Adrenal gland (tissue), 12 donors: Measurements from ENCODE around the gene HIC1. TPM values are rescaled to one million over a fixed set of nuclear protein-coding genes. Genes with fewer than 3 reads are reported as not detected.

Experiments
- DNase-seq, 7 donors: peaks; one replicate each; pipeline ENCODE4 v3.0.0-alpha.2; 2019 to 2020
- H3K27ac ChIP-seq, 5 donors: fragments of 200-600 bp; sonication (generic) in 4 of 5; 1 replicate in 3 of 5; 2 replicates in 2 of 5; pipeline versions ENCODE4 v1.5.1 to v1.8.0; 2016 to 2020; ENCODE audit warnings: mild to moderate bottlenecking in 1 of 5
- H3K27me3 ChIP-seq: fragments of 200-600 bp; 2 replicates; pipeline ENCODE4 v1.8.0; 2021
- H3K36me3 ChIP-seq, 2 donors: fragments of 200-600 bp; replicated peaks in 1 of 2; 1 replicate in 1 of 2; 2 replicates in 1 of 2; pipeline versions ENCODE4 v1.5.1 to v1.8.0; 2018 to 2022
- H3K4me1 ChIP-seq, 2 donors: fragments of 200-600 bp; replicated peaks in 1 of 2; 1 replicate in 1 of 2; 2 replicates in 1 of 2; pipeline versions ENCODE4 v1.5.1 to v1.8.0; 2018 to 2021
- H3K4me3 ChIP-seq, 4 donors: fragments of 200-600 bp; sonication (generic) in 3 of 4; one replicate each; pipeline ENCODE4 v1.5.1; 2016 to 2018
- H3K9me3 ChIP-seq, 3 donors: fragments of 200-600 bp; sonication (generic) in 1 of 3; replicated peaks in 1 of 3; 1 replicate in 2 of 3; 2 replicates in 1 of 3; pipeline versions ENCODE4 v1.5.1 to v1.8.0; 2016 to 2021
- CTCF ChIP-seq, 6 experiments: fragments of 450-650 bp in 4 of 6; fragments of 200-600 bp in 2 of 6; sonication (generic) in 1 of 6; IDR thresholded peaks; 1 replicate in 5 of 6; 2 replicates in 1 of 6; pipeline versions ENCODE4 v1.5.1 to v1.8.0; 2016 to 2021; ENCODE audit warnings: antibody characterized with exemption in 6 of 6, mild to moderate bottlenecking in 2 of 6, moderate library complexity in 1 of 6
- POLR2A ChIP-seq, 2 donors: fragments of 450-650 bp; IDR thresholded peaks; one replicate each; pipeline ENCODE4 v1.6.1; 2017; ENCODE audit warnings: antibody characterized with exemption in 2 of 2, mild to moderate bottlenecking in 2 of 2, moderate library complexity in 1 of 2
- WGBS, 4 donors: extraction: QIAGEN DNeasy Blood & Tissue Kit in 2 of 4; methylation state at CpG; one replicate each; pipeline versions ENCODE4 v1.1.5 to v1.1.7; 2013 to 2017; 5-methylcytosine and 5-hydroxymethylcytosine counted together
- intact Hi-C, 2 donors: fragments of 100-400 bp; cut with DNase I; formaldehyde crosslinking; loops; one replicate each; pipeline versions ENCODE4 v1.14.1 to v1.15.0; 2022 to 2023
- polyA plus RNA-seq, 3 donors: library from polyadenylated mRNA; stranded (reverse); fragments of 200-250 nt in 2 of 3; fragments of 350-450 nt in 1 of 3; fragmentation: Illumina TruSeq in 1 of 3; extraction: RNeasy Lipid Tissue Mini Kit (QIAGEN cat#74804) in 1 of 3; gene quantifications; one replicate each; pipeline ENCODE4 v1.2.3, GENCODE V29; 2013 to 2014
- total RNA-seq, 9 donors: library from RNA; depleted of rRNA in 4 of 9; stranded (reverse); fragments of >200 nt in 4 of 9; fragments of 120-200 nt in 1 of 9; fragmentation: NEBNext Ultra II Directional in 1 of 9; extraction: Animal tissue kit (Norgen Biotek cat#: 25700) in 1 of 9; gene quantifications; one replicate each; pipeline versions ENCODE4 v1.1.0 to v1.2.4, GENCODE V29; 2013 to 2023
- donor health status: healthy with polysubstance abuse.
- donor health status: Bipolar disorder and iron deficiency.
- donor health status: DM: yes; HTN: yes; CAD: no.
- donor health status: DM: no; HTN: no; CAD: no.
- donor health status: DM: no; HTN: no; CAD: no.
- donor health status: DM: yes; HTN: yes; CAD: no.

HIC1 gene
- total and polyA plus RNA-seq, 12 donors, result 0.92 to 61.8 (median 23.9) TPM

- intact Hi-C loops, result no loop called here
- H3K9me3 ChIP-seq, result no peaks in the 10 kb centered on the region
- H3K27ac ChIP-seq, result no peak overlapping the region
- H3K36me3 ChIP-seq, result no peaks in the 10 kb centered on the region
- TF ChIP-seq CTCF (IDR thresholded peaks at IDR 0.05) (no peak), POLR2A (IDR thresholded peaks at IDR 0.05) (no peak)
- H3K4me3 ChIP-seq, result no peak overlapping the region
- peaks cover 0 to 16% of the 10 kb centered on the region in 2 donors for H3K4me1 ChIP-seq
- H3K27me3 ChIP-seq, result no peaks in the 10 kb centered on the region
- DNase-seq, result no peak
- 68 to 74% (median 70%) methylated on average over 7 to 14 of the region's 14 CpGs for WGBS, 4 donors
These were observed 39.6 kb upstream of the HIC1 start for GRCh38 chr17:2015314-2015713.

- no peaks in the 10 kb centered on the region for H3K27me3 ChIP-seq
- peaks cover 0 to 15% of the 10 kb centered on the region in 2 donors for H3K4me1 ChIP-seq
- no peaks in the 10 kb centered on the region for H3K36me3 ChIP-seq
- no peak overlapping the region for H3K4me3 ChIP-seq
- intact Hi-C loops, result no loop called here
- WGBS, 4 donors, result 83 to 92% (median 91%) methylated on average over 2 to 20 of the region's 20 CpGs
- no peak for DNase-seq
- no peaks in the 10 kb centered on the region for H3K9me3 ChIP-seq
- TF ChIP-seq POLR2A (IDR thresholded peaks at IDR 0.05) (no peak), CTCF (IDR thresholded peaks at IDR 0.05) (no peak)
- no peak overlapping the region for H3K27ac ChIP-seq
These were observed 38.4 kb upstream of the HIC1 start for GRCh38 chr17:2016494-2016893.

- intact Hi-C loops, result no loop called here
- no peak for TF ChIP-seq CTCF (IDR thresholded peaks at IDR 0.05)
- no peak for TF ChIP-seq POLR2A (IDR thresholded peaks at IDR 0.05)
- Histone ChIP-seq H3K27ac (no peak overlapping the region), H3K9me3 (no peaks in the 10 kb centered on the region), H3K4me1 (peaks cover 0 to 6% of the 10 kb centered on the region in 2 donors), H3K36me3 (no peaks in the 10 kb centered on the region), H3K4me3 (no peak overlapping the region), H3K27me3 (no peaks in the 10 kb centered on the region)
- WGBS, 4 donors, result 84 to 93% (median 89%) methylated on average over 10 to 19 of the region's 19 CpGs
- no peak for DNase-seq
These were observed 37.5 kb upstream of the HIC1 start for GRCh38 chr17:2017274-2017941.

- 83 to 91% (median 86%) methylated on average over 22 to 24 of the region's 24 CpGs for WGBS, 4 donors
- no peak for DNase-seq
- H3K36me3 ChIP-seq, result no peaks in the 10 kb centered on the region
- no peak overlapping the region for H3K27ac ChIP-seq
- H3K9me3 ChIP-seq, result no peaks in the 10 kb centered on the region
- TF ChIP-seq CTCF (IDR thresholded peaks at IDR 0.05) (no peak), POLR2A (IDR thresholded peaks at IDR 0.05) (no peak)
- intact Hi-C loops, result no loop called here
- no peak overlapping the region for H3K4me3 ChIP-seq
- H3K27me3 ChIP-seq, result no peaks in the 10 kb centered on the region
- peaks cover 4 to 13% of the 10 kb centered on the region in 2 donors for H3K4me1 ChIP-seq
These were observed 36.0 kb upstream of the HIC1 start for GRCh38 chr17:2018716-2019510.
